OCI-LY3 (cell line): ENCODE measurements around the gene COX6A2.

Source experiments
- CTCF ChIP-seq: fragments of 200-600, 300-600 bp; sonication (generic); IDR thresholded peaks from 2 replicates; pipeline ENCODE4 v1.5.1; 2014; ENCODE audit warnings: antibody characterized with exemption, low read length, low read depth
- EZH2phosphoT487 ChIP-seq: fragments of 200-600 bp; shearing (Covaris generic); IDR thresholded peaks from 2 replicates; pipeline ENCODE4 v1.6.1; 2018; ENCODE audit warnings: antibody characterized with exemption, mixed run types, low read depth

- TF ChIP-seq CTCF (no peak), EZH2phosphoT487 (no peak)
Observed at GRCh38 chr16:31438414-31438813, 10.3 kb upstream of the COX6A2 start.
